Measurements from ENCODE around the gene CAMTA1.
"Not testable (repeated sequence)": the region's sequence is repeated elsewhere in the genome, so short reads cannot be mapped to it uniquely, and the experiment has no call there.

The CAMTA1 gene

GRCh38 chr1:6782151-6782550, 3.1 kb upstream of the CAMTA1 start:
- DNase-seq = no peak

- DNase-seq = no peak
Measured at GRCh38 chr1:6783221-6783620, 2.0 kb upstream of the CAMTA1 start.

DNA sequence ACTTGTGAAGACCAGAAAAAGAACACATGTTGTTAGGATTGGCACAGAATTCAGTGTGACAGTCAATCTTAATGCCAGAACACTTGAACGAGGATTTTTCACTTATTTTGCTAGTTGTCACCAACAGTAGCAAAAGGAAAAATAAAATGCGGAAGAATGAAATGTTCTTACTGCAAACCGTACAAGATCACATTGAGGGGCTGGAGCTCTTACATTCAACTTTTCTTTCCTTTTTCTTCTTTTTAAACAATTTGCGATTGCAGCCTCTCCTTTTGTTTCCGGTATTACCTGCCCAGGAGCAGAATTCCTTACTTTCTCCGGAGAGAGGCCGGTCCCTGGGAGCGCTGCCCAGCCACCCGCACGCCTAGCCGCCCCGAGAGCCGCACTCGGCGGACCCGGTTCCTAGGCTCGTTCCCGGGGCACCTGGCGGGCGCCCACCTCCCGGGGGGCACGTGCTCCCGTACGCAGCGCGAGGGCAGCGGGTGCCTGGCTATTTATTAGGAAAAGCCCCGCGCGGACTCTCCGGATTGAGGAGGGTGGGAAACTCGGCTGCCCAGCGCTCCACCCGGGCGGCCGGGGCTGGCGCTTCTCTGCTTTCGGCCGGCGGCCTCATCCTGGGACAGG, 1.2 kb upstream of the CAMTA1 start:
- DNase-seq = no peak

DNA sequence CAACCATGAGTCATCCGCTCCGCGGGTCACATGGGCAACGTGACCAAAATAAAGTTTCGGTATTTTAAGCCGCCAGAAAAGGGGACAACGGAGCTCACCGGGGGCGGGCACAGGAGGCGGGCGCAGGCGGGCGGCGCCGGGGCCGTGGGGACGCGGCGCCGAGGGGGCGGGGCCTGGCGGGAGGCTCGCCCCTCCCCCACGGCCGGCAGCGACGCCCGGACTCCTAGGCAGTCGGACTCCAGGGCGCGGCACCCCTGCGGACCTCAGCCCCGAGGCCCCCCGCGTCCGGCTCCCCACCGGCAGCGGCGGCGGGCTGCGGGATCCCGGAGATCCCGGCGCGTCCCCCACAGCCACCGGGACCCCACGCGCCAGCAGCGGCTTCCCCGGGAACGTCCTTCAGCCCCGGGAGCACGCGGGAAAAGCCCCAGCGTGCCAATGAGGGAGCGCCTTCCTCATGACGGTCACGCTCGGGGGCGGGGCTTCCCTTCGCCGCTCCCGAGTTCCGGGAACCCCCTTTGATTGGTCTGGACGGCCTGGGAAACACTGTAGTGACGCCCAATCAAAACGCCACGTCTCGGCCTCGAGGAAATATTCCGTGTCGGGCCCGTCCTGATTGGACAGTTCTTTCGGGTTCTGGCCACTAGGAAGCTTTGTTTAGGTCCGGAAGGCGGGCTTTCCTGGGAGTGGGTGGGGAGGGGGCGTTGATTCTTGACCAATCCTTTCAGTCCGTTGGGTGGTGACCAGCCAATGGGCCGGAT, 515 bp upstream of the CAMTA1 start:
- DNase-seq = peak; percentile 98

DNA sequence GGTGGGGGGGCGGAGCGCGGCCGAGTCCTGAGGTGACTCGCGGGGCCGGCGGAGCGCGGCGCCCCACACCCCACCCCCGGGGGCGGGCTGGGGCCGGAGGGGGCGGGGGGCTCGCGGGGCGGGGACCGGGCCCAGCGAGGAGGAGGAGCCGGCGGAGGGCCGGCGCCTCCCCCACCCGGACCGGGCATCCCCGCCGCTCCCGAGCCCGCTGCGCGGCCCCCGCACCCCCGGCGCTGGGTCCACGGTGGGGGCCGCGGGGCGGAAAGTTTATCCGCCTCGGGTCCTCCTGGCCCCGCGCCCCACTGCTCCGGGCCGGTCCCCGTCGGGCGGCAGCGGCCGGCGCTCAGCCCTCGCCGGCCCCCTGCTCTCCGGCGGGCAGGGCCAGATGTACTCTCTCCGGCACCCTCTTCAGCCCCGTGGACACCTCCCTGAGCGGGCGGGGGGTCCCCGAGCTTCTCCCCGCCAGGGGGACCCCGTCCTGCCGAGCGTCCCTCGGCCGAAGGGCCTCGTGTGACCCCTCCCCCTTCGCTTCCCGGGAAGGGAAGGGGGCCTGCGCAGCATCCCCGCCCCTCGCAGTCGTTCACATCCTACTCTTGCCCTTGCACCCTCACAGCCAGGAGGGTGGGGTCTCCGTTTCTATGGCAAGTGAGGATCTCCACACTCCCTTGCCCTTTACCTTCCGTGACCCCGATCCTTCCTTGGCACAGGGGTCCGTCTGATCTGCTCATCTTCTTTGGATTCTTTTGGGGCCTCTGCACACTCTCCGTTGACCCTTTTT, 663 bp downstream of the CAMTA1 start:
- DNase-seq = peak; percentile 48

DNA sequence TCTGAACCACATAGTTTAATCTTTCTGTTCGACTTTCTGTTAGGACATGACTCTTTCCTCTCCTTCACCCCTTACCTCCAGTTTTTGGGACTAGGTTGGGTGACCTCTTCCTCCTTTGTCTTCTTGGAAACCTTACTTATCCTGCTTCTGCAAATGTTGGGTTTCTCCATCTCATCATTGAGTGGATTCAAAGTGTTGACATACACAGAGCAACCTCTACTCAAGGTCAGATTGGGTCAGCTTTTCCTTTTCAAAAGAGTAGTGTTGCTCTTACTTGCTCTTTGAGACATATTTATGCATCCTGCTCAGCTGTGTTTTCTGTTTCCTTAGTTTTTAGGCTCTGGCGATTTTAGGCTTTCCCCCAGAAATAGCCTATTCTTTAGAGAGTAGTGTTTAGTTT, 3.7 kb downstream of the CAMTA1 start:
- no peak for DNase-seq

GRCh38 chr1:6790146-6790545, 4.9 kb downstream of the CAMTA1 start:
- DNase-seq = no peak

GRCh38 chr1:6794164-6794563, 8.9 kb downstream of the CAMTA1 start:
- DNase-seq = no peak

- no peak for DNase-seq
Measured at GRCh38 chr1:6795203-6795602, 9.9 kb downstream of the CAMTA1 start.

DNA sequence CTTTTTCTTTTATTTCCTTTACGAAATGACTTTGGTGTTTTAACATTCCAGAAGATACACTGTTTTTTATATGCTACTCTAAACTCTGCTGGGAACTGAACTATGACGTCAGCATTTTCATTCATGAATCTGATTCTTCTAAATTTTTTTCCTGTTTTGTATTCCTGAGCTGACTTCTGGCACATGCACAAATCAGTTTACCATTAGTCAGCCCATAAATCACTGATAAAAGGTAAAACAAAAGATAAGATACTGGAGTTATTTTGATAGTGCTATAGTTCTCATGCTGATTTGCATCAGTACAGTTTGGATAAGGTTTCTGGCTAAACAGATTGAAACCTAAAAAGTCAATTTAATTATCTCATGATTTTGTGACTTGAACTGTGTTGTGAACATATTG, 10.4 kb downstream of the CAMTA1 start:
- no peak for DNase-seq

DNA sequence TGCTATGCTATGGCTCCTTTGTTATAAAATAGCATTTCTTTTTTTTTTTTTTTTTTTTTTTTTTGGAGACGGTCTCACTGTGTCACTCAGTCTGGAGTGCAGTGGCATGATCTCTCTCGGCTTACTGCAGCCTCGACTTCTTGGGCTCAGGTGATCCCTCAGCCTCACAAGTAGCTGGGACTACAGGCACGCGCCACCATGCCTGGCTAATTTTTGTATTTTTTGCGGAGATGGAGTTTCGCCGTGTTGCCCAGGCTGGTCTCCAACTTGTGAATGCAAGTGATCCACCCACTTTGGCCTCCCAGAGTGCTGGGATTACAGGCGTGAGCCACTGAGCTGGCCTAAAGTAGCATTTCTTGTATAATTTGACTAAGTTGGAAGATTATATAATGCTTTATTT, 10.8 kb downstream of the CAMTA1 start:
- DNase-seq = no peak

- DNase-seq = no peak
Measured at GRCh38 chr1:6799499-6799898, 14.2 kb downstream of the CAMTA1 start.

DNA sequence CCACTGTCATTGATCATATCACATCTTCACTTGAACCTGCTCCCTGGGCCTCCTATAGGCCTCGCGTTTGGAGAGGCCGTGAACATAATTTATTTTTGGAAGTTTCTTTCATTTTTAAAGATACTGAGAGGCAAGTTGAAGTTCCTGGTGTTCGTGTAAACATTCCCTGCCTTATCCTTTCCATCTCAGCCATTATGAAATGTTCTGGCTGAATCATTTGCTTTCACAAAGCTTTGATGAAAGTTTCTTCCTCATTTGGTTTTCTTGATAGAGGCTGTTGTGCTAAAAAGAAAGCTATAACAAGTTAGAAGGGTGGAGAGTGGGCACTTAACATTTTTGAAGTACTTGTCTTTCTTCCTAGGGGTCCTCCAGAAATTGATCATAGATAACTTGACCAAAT, 15.5 kb downstream of the CAMTA1 start:
- DNase-seq = no peak

DNA sequence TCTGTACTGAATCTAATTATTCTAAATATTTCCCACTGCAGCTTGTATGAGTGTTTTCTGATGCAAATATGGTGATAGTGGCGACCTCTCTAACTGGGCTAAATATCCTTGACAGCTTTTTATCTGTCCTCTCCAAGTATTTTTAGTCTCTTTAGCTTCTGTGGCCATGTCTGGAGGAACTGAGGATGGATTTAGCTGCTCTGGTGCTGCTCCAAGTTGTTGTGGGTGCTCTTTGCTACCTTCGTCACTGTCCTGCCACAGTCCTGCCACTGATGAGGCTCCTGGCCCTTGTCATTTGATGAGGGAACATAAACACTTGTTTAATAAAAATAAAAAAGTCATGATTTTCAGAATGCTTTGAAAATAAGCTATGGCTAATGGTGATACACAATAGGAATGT, 15.9 kb downstream of the CAMTA1 start:
- DNase-seq = no peak

DNA sequence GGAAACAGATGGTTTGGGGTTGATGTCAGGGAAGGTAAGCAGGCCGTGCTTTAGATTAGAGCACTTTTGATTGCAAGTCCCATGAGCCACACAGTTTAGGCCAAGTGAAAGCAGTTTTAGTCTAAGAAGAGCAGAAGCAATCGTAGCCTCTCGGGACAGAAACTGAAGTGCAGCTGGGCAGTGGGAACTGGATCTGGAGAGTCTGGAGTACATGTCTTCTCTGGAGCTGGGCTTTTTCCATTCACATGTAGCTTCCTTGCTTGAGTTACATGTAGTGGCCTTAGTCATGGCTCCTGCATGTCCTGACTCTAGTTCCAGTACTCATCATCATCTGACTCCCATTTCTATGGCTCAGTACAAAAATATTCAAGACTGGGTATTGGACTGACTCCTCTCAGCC, 16.7 kb downstream of the CAMTA1 start:
- no peak for DNase-seq

GRCh38 chr1:6802454-6802853, 17.2 kb downstream of the CAMTA1 start:
- DNase-seq = no peak

DNA sequence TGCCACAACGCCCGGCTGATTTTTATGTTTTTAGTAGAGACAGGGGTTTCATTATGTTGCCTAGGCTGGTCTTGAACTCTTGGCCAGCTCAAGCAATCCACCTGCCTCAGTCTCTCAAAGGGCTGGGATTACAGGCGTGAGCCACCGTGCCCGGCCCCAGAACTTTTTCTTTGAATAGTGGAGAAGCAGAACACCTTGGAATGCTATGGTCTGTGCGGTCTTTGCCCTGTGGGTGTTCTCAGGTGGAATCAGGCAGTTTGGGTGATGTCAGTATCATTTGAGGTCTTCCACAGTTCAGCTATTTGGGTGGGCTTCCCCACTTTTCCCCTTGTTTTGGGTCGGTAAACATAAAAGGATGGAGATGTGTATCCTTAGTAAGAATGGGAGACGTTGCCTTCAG, 17.6 kb downstream of the CAMTA1 start:
- DNase-seq = no peak

- no peak for DNase-seq
Measured at GRCh38 chr1:6803357-6803756, 18.1 kb downstream of the CAMTA1 start.

DNA sequence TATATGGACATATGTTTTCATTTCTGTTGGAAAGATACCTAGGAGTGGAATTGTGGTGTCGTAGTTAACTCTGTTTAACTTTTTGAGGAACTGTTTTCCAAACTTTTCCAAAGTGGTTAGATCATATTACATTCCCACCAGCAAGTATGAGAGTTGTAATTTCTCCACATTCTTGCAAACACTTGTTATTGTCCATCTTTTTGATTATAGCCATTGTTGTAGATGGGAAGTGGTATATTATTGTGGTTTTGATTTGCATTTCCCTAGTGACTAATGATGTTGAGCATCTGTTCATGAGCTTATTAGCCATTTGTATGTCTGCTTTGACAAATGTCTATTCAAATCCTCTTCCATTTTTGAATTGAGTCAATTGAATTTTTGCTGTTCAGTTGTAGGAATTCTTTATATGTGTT, 19.8 kb downstream of the CAMTA1 start:
- no peak for DNase-seq

- DNase-seq = no peak
Measured at GRCh38 chr1:6807782-6808181, 22.5 kb downstream of the CAMTA1 start.

- no peak for DNase-seq
Measured at GRCh38 chr1:6809461-6809860, 24.2 kb downstream of the CAMTA1 start.

GRCh38 chr1:6810146-6810734, 25.0 kb downstream of the CAMTA1 start:
- not testable (repeated sequence) for DNase-seq

DNA sequence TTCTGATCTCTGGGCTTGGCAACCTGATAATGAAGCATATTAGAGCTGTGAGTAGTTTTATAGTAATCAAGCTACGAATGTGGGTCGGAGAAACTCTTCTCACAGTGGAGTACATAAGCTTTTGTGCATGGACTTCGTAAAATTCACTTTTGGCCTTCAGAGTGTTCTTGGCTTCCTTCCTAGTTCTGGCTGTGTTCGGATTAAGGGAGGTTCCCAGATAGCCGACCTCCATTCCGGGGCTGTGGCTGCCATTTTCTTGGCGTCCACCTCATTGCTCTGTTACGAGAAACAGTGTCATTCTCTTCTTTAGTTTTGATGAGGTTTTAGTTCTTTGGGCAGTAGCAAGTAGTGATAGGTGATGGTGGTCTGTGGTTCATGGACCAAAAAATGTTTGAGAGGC, 26.3 kb downstream of the CAMTA1 start:
- DNase-seq = no peak

DNA sequence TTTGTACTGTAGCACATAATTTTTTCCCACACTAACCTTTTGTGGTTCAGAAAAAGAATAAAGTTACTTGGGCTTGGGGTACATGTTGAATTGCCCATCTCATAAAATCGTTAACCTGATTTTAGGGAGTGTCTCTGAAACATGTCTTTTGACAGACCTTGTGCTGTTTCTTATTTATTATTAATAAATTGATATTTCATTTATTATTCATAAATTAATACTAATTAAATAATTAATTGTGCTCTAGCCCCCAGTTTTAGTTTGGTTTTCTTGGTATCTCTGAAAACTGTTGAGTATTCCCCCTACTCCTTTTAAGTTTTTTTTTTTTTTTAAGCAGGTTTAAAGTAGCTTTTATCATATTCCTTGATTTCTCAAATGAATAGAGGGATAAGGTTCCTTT, 27.9 kb downstream of the CAMTA1 start:
- no peak for DNase-seq
